Keratinocyte (primary cell): ENCODE measurements around the gene BTG1.

Experiments
- EZH2 ChIP-seq: IDR thresholded peaks from one replicate; pipeline ENCODE4 v1.6.1; 2012; ENCODE audit warnings: inconsistent platforms, mild to moderate bottlenecking, low read length, moderate library complexity
- TF ChIP-seq, protein P1 (sequence below), 3 experiments: IDR thresholded peaks in 1 of 3; conservative IDR thresholded peaks in 1 of 3; optimal IDR thresholded peaks in 1 of 3; 2 replicates in 2 of 3; 3 replicates in 1 of 3; pipeline versions ENCODE3 to v1.5.1; 2011; ENCODE audit warnings: low read length in 3 of 3, mild to moderate bottlenecking in 3 of 3, moderate library complexity in 2 of 3, control low read depth in 1 of 3, inconsistent platforms in 1 of 3; ENCODE audit not compliant: insufficient read depth in 2 of 3; ENCODE audit errors: extremely low read depth in 1 of 3

DNA sequence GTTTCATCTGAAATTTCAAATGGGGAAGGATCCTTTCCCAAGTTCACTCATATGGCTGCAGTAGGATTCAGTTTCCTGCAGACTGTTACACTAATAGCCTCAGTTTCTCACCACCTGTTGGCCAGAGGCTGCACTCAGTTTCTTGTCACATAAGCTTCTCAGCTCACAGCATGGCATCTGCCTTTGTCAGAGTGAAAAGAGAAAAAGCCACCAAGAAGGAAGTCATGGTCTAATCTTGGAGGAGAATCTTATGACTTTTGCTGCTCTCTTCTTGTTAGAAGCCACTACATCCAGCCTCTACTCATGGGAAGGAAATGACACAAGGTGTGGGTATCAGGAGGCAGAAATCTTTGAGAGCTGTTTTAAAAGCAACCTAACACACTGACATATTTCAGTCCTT is 39.4 kb upstream of the BTG1 start:
- TF ChIP-seq, protein P1, sequence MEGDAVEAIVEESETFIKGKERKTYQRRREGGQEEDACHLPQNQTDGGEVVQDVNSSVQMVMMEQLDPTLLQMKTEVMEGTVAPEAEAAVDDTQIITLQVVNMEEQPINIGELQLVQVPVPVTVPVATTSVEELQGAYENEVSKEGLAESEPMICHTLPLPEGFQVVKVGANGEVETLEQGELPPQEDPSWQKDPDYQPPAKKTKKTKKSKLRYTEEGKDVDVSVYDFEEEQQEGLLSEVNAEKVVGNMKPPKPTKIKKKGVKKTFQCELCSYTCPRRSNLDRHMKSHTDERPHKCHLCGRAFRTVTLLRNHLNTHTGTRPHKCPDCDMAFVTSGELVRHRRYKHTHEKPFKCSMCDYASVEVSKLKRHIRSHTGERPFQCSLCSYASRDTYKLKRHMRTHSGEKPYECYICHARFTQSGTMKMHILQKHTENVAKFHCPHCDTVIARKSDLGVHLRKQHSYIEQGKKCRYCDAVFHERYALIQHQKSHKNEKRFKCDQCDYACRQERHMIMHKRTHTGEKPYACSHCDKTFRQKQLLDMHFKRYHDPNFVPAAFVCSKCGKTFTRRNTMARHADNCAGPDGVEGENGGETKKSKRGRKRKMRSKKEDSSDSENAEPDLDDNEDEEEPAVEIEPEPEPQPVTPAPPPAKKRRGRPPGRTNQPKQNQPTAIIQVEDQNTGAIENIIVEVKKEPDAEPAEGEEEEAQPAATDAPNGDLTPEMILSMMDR (optimal IDR thresholded peaks at IDR 0.05 in 1 of 3, IDR thresholded peaks at IDR 0.05 in 1 of 3, conservative IDR thresholded peaks at IDR 0.05 in 1 of 3; ENCODE audit: extremely low read depth in 1 of 3, insufficient read depth in 2 of 3, low read length in 3 of 3): no peak
- no peak for TF ChIP-seq EZH2
